Progenitor cell of endocrine pancreas (in vitro differentiated cells): Measurements from ENCODE around the gene ANKDD1A. TPM values are rescaled to one million over a fixed set of nuclear protein-coding genes. Genes with fewer than 3 reads are reported as not detected.
A peak's percentile ranks its signal among the peaks of the same experiment; 100 is the strongest.

Source experiments
- DNase-seq: peaks from one replicate; pipeline ENCODE4 v3.0.0; 2021; ENCODE audit warnings: low spot score; ENCODE audit not compliant: unreplicated experiment
- H3K27ac Mint-ChIP-seq: 2 replicates; pipeline ENCODE4 v1.8.0; 2021; ENCODE audit warnings: mild to moderate bottlenecking, moderate library complexity, mixed read lengths
- H3K27me3 Mint-ChIP-seq: 2 replicates; pipeline ENCODE4 v1.8.0; 2021; ENCODE audit warnings: mixed read lengths
- H3K36me3 Mint-ChIP-seq: 2 replicates; pipeline ENCODE4 v1.8.0; 2022; ENCODE audit warnings: mixed read lengths; ENCODE audit not compliant: insufficient read depth
- H3K4me1 Mint-ChIP-seq: 2 replicates; pipeline ENCODE4 v1.8.0; 2021; ENCODE audit warnings: low read depth, mixed read lengths
- H3K4me3 Mint-ChIP-seq: 2 replicates; pipeline ENCODE4 v1.8.0; 2021; ENCODE audit warnings: low read depth, mild to moderate bottlenecking, moderate library complexity, mixed read lengths
- H3K9me3 Mint-ChIP-seq: 2 replicates; pipeline ENCODE4 v1.8.0; 2021; ENCODE audit warnings: low read depth, mixed read lengths
- total RNA-seq: library from RNA; stranded (reverse); gene quantifications from 2 replicates; pipeline ENCODE4 v1.2.1, GENCODE V29; 2021
- TF ChIP-seq, protein P1 (sequence below): fragments of 200-600 bp; sonication (generic); IDR thresholded peaks from one replicate; pipeline ENCODE4 v1.5.0; 2021; ENCODE audit warnings: antibody characterized with exemption, mild to moderate bottlenecking; ENCODE audit not compliant: unreplicated experiment

Gene ANKDD1A
- total RNA-seq, 1 donor from 2014 or later, result 2.0 TPM

DNA sequence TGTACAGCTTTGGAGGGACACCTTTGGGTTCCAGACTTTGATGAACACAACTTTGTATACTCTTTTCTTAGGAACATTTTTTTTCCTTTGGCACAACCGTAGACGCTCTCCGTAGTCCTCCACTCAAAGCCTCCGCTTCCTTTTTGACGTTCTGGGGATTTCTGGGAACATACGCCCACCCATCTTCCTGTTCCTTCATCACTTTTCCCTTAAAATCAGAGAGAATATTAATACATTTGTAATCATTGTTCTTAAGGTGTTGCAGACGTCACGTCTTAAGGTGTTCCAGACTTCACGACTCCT is 78.4 kb downstream of the ANKDD1A start:
- Mint-ChIP-seq H3K36me3 (peaks cover 8% of the 10 kb centered on the region), H3K4me3 (peak overlapping the region; percentile 98), H3K9me3 (no peaks in the 10 kb centered on the region), H3K27ac (peak overlapping the region; percentile 95), H3K27me3 (no peaks in the 10 kb centered on the region), H3K4me1 (peaks cover 19% of the 10 kb centered on the region)
- TF ChIP-seq, protein P1, sequence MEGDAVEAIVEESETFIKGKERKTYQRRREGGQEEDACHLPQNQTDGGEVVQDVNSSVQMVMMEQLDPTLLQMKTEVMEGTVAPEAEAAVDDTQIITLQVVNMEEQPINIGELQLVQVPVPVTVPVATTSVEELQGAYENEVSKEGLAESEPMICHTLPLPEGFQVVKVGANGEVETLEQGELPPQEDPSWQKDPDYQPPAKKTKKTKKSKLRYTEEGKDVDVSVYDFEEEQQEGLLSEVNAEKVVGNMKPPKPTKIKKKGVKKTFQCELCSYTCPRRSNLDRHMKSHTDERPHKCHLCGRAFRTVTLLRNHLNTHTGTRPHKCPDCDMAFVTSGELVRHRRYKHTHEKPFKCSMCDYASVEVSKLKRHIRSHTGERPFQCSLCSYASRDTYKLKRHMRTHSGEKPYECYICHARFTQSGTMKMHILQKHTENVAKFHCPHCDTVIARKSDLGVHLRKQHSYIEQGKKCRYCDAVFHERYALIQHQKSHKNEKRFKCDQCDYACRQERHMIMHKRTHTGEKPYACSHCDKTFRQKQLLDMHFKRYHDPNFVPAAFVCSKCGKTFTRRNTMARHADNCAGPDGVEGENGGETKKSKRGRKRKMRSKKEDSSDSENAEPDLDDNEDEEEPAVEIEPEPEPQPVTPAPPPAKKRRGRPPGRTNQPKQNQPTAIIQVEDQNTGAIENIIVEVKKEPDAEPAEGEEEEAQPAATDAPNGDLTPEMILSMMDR, result no peak
- DNase-seq, result no peak

DNA sequence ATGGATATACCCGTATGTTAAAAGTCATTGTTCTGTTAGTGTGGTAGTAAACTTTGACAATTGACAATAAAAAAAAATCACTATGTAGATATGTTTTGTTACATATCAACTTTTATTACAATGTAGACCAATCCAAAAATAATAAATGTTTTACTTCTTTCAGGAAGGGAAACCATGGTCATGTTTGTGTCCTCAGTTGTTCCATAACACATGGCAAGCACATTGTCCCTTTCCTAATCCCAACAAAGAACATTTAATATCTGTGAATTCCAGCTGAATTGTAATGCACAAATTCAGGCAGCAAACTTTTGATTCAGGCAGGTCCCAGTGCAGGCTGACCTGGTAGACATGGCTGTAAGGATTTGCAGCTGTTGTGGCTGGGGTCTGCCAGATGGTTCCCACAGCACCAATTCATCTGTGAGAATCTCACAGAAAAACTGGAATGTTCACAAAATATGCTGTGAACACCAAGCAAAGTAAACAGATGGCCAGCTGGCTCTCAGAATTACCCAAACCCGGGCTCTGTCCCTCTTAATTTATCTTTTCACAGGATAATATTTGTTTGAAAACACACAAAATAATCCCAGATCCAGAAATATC is 79.9 kb downstream of the ANKDD1A start:
- H3K27me3 Mint-ChIP-seq, result no peaks in the 10 kb centered on the region
- no peaks in the 10 kb centered on the region for H3K9me3 Mint-ChIP-seq
- H3K4me3 Mint-ChIP-seq, result no peak overlapping the region
- H3K4me1 Mint-ChIP-seq, result peaks cover 18% of the 10 kb centered on the region
- H3K36me3 Mint-ChIP-seq, result peaks cover 5% of the 10 kb centered on the region
- TF ChIP-seq, protein P1, result no peak
- no peak overlapping the region for H3K27ac Mint-ChIP-seq
- DNase-seq, result no peak

DNA sequence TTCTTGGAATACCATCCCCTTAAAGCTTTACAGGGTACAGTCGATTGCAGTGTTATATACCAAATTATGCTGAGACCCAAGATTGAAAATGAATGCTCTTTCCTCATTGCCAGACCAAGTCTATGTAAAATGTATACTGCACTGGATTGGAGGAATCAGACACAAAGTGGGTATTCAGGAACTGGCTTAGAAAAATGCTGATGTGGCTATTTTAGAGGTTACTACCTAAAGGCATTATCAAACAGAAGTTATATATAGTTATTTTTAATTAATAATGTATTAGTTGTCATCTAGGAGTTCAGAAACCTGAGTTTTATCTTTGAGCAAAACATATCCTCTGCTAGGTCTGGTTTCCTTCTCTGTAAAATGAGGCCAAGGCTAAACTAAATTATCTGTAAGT is 81.6 kb downstream of the ANKDD1A start:
- no peak for DNase-seq
- H3K4me1 Mint-ChIP-seq, result peaks cover 10% of the 10 kb centered on the region
- no peaks in the 10 kb centered on the region for H3K9me3 Mint-ChIP-seq
- TF ChIP-seq, protein P1, result no peak
- no peaks in the 10 kb centered on the region for H3K36me3 Mint-ChIP-seq
- no peaks in the 10 kb centered on the region for H3K27me3 Mint-ChIP-seq
- H3K4me3 Mint-ChIP-seq, result no peak overlapping the region
- H3K27ac Mint-ChIP-seq, result no peak overlapping the region

DNA sequence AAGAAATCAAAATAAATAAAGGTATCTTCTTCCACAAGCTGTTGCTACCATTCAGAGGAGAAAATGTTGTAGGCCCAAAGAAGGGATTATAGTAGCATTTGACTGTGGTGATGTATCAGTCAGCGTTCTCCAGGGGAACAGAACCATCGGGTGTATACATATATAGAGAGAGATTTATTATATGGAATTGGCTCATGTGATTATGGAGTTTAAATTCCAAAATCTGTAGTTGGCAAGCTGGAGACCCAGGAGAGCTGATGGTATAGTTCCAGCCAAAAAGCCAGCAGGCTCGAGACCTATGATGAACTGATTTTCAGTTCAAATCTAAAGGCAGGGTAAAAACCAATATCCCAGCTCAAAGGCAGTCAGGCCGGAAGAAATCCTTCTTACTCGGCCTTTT is 85.4 kb downstream of the ANKDD1A start:
- Mint-ChIP-seq H3K4me1 (no peaks in the 10 kb centered on the region), H3K27ac (no peak overlapping the region), H3K9me3 (no peaks in the 10 kb centered on the region)

DNA sequence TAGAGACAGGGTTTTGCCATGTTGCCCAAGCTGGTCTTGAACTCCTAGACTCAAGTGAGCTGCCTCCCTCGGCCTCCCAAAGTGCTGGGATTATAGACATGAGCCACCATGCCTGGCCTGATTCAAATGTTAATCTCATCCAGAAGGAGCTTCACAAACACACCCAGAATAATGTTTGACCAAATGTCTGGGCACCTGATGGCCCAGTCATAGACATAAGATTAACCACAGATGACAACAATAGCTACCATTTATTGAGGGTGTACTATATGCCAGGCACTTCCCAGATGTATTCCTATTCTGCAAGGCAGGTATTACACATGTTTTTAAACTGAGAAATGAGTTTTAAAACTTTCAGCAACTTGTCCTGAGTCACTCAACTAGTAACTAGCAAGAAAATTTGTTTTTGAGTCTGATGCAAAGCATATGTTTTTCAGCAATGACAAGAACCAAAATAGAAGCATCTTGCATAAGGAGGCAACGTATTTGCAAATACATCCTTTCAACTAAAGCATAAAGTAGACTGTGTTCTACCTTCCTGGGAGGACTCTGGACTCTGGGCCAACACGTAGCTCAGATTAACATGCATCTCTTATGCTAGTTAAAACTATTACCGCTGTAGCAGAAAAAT is 86.2 kb downstream of the ANKDD1A start:
- no peak overlapping the region for H3K27ac Mint-ChIP-seq

More for the DNA sequence above, 85.4 kb downstream of the ANKDD1A start:
- no peak for DNase-seq
- Mint-ChIP-seq H3K4me3 (no peak overlapping the region), H3K27me3 (no peaks in the 10 kb centered on the region), H3K36me3 (no peaks in the 10 kb centered on the region)
- TF ChIP-seq, protein P1, result no peak

More for the DNA sequence above, 86.2 kb downstream of the ANKDD1A start:
- H3K9me3 Mint-ChIP-seq, result no peaks in the 10 kb centered on the region
- peaks cover 1% of the 10 kb centered on the region for H3K36me3 Mint-ChIP-seq
- TF ChIP-seq, protein P1, result no peak
- no peak for DNase-seq
- H3K4me3 Mint-ChIP-seq, result no peak overlapping the region
- H3K27me3 Mint-ChIP-seq, result no peaks in the 10 kb centered on the region
- H3K4me1 Mint-ChIP-seq, result no peaks in the 10 kb centered on the region
